SK-N-SH treated with all-trans-retinoic acid at 6 μM for 48 hours (cell line): ENCODE measurements around the gene WHRN.

Experiments
- ARNTL ChIP-seq: fragments of 450-650 bp; formaldehyde crosslinking; IDR thresholded peaks from 2 replicates; pipeline ENCODE4 v1.5.0; 2020; ENCODE audit warnings: low read depth, mild to moderate bottlenecking, moderate library complexity, borderline replicate concordance
- CREB5 ChIP-seq: fragments of 250-450 bp; sonication (Bioruptor Pico); IDR thresholded peaks from 2 replicates; pipeline ENCODE4 v1.5.1; 2020; ENCODE audit warnings: low read depth, mild to moderate bottlenecking, moderate library complexity
- ESRRG ChIP-seq: fragments of 250-450 bp; sonication (Bioruptor Pico); IDR thresholded peaks from 2 replicates; pipeline ENCODE4 v1.6.1; 2021; ENCODE audit warnings: mild to moderate bottlenecking
- GLIS3 ChIP-seq: fragments of 250-450 bp; sonication (Bioruptor Pico); IDR thresholded peaks from 2 replicates; pipeline ENCODE4 v1.5.0; 2020; ENCODE audit warnings: mild to moderate bottlenecking, moderate library complexity
- ISL1 ChIP-seq: fragments of 250-450 bp; sonication (Bioruptor Pico); IDR thresholded peaks from 2 replicates; pipeline ENCODE4 v2.1.2; 2022; ENCODE audit warnings: mild to moderate bottlenecking, moderate library complexity
- OSR1 ChIP-seq: fragments of 250-450 bp; sonication (Bioruptor Pico); IDR thresholded peaks from 2 replicates; pipeline ENCODE4 v1.8.0; 2022; ENCODE audit warnings: moderate library complexity, mild to moderate bottlenecking, inconsistent platforms
- PATZ1 ChIP-seq: fragments of 250-450 bp; sonication (Bioruptor Pico); IDR thresholded peaks from 2 replicates; pipeline ENCODE4 v1.8.0; 2020; ENCODE audit warnings: mild to moderate bottlenecking, moderate library complexity, borderline replicate concordance
- SNAI2 ChIP-seq: fragments of 250-450 bp; sonication (Bioruptor Pico); IDR thresholded peaks from 2 replicates; pipeline ENCODE4 v1.5.0; 2020; ENCODE audit warnings: mild to moderate bottlenecking, moderate library complexity
- TOX ChIP-seq: fragments of 250-450 bp; sonication (Bioruptor Pico); IDR thresholded peaks from 2 replicates; pipeline ENCODE4 v1.8.0; 2021; ENCODE audit warnings: mild to moderate bottlenecking, moderate library complexity, borderline replicate concordance
- ZFP3 ChIP-seq: fragments of 250-450 bp; sonication (Bioruptor Pico); IDR thresholded peaks from 2 replicates; pipeline ENCODE4 v1.5.0; 2020; ENCODE audit warnings: mild to moderate bottlenecking, moderate library complexity
- ZFP30 ChIP-seq: fragments of 450-650 bp; formaldehyde crosslinking; IDR thresholded peaks from 2 replicates; pipeline ENCODE4 v1.5.0; 2022; ENCODE audit warnings: mild to moderate bottlenecking, moderate library complexity
- ZNF8 ChIP-seq: fragments of 450-650 bp; formaldehyde crosslinking; IDR thresholded peaks from 2 replicates; pipeline ENCODE4 v1.5.0; 2020; ENCODE audit warnings: mild to moderate bottlenecking, moderate library complexity
- TF ChIP-seq, protein P1 (sequence below): fragments of 250-450 bp; sonication (Bioruptor Pico); IDR thresholded peaks from 2 replicates; pipeline ENCODE4 v1.8.0; 2021; ENCODE audit warnings: low read depth, mild to moderate bottlenecking, moderate library complexity, borderline replicate concordance

GRCh38 chr9:114433720-114434255 lies 71.5 kb downstream of the WHRN start:
- TF ChIP-seq CREB5 (CRISPR knock-in tag), result no peak
- no peak for TF ChIP-seq ESRRG
- no peak for TF ChIP-seq ARNTL (CRISPR knock-in tag)
- no peak for TF ChIP-seq ZFP30 (CRISPR knock-in tag)
- no peak for TF ChIP-seq ZNF8 (CRISPR knock-in tag)
- no peak for TF ChIP-seq GLIS3 (CRISPR knock-in tag)
- TF ChIP-seq PATZ1, result no peak
- no peak for TF ChIP-seq ISL1 (CRISPR knock-in tag)
- no peak for TF ChIP-seq ZFP3 (CRISPR knock-in tag)
- TF ChIP-seq, protein P1, sequence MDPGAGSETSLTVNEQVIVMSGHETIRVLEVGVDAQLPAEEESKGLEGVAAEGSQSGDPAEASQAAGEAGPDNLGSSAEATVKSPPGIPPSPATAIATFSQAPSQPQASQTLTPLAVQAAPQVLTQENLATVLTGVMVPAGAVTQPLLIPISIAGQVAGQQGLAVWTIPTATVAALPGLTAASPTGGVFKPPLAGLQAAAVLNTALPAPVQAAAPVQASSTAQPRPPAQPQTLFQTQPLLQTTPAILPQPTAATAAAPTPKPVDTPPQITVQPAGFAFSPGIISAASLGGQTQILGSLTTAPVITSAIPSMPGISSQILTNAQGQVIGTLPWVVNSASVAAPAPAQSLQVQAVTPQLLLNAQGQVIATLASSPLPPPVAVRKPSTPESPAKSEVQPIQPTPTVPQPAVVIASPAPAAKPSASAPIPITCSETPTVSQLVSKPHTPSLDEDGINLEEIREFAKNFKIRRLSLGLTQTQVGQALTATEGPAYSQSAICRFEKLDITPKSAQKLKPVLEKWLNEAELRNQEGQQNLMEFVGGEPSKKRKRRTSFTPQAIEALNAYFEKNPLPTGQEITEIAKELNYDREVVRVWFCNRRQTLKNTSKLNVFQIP (CRISPR knock-in tag), result no peak
- TF ChIP-seq SNAI2 (CRISPR knock-in tag), result no peak
- no peak for TF ChIP-seq OSR1
- no peak for TF ChIP-seq TOX
